Kidney (tissue), 14 donors: ENCODE results near the gene LRTM2. TPM values are rescaled to one million over a fixed set of nuclear protein-coding genes. Genes with fewer than 3 reads are reported as not detected.

Experiments used
- DNase-seq, 5 donors: peaks; one replicate each; pipeline ENCODE4 v3.0.0-alpha.2; 2013 to 2020
- FAIRE-seq: peaks from 2 replicates; lab custom pipeline; 2012; peaks lifted over from hg19 to GRCh38; lab: Jason Lieb, UNC
- H3K27ac ChIP-seq, 2 donors: one replicate each; pipeline ENCODE4 v1.7.0; 2013; ENCODE audit warnings: low read depth in 2 of 2, low read length in 2 of 2, inconsistent platforms in 1 of 2
- H3K27me3 ChIP-seq: one replicate; pipeline ENCODE4 v1.7.1; 2013; ENCODE audit warnings: low read length, inconsistent platforms; ENCODE audit not compliant: control insufficient read depth, insufficient read depth
- H3K36me3 ChIP-seq, 3 donors: one replicate each; pipeline versions ENCODE4 v1.7.0 to v1.7.1; 2013; ENCODE audit warnings: low read length in 3 of 3, control low read depth in 1 of 3, inconsistent platforms in 1 of 3; ENCODE audit not compliant: insufficient read depth in 3 of 3, control insufficient read depth in 2 of 3
- H3K4me1 ChIP-seq, 3 donors: one replicate each; pipeline versions ENCODE4 v1.7.0 to v1.7.1; 2013; ENCODE audit warnings: low read length in 3 of 3, inconsistent platforms in 1 of 3, low read depth in 1 of 3; ENCODE audit not compliant: control insufficient read depth in 2 of 3, insufficient read depth in 2 of 3
- H3K4me3 ChIP-seq, 3 donors: one replicate each; pipeline versions ENCODE4 v1.7.0 to v1.8.1; 2013; ENCODE audit warnings: low read length in 3 of 3, control low read depth in 1 of 3, inconsistent platforms in 1 of 3
- H3K9ac ChIP-seq, 3 donors: one replicate each; pipeline versions ENCODE4 v1.7.0 to v1.7.1; 2013; ENCODE audit warnings: low read length in 3 of 3, control low read depth in 1 of 3, inconsistent platforms in 1 of 3
- H3K9me3 ChIP-seq, 3 donors: one replicate each; pipeline versions ENCODE4 v1.7.0 to v1.7.1; 2013; ENCODE audit warnings: low read length in 3 of 3, control low read depth in 1 of 3, inconsistent platforms in 1 of 3; ENCODE audit not compliant: control insufficient read depth in 2 of 3, insufficient read depth in 1 of 3
- intact Hi-C: fragments of 100-400 bp; cut with DNase I; formaldehyde crosslinking; loops from one replicate; pipeline ENCODE4 v1.11.1; 2022
- polyA plus RNA-seq: library from polyadenylated mRNA; stranded (reverse); fragments of 350-450 nt; fragmentation: Illumina TruSeq; extraction: RNeasy Lipid Tissue Mini Kit (QIAGEN cat#74804); gene quantifications from one replicate; pipeline ENCODE4 v1.2.3, GENCODE V29; 2014; ENCODE audit warnings: low read depth, low replicate concordance; ENCODE audit not compliant: insufficient read depth
- total RNA-seq: library from RNA; stranded (reverse); fragmentation: NEBNext Ultra II Directional; extraction: Animal tissue kit (Norgen Biotek cat#: 25700); gene quantifications from one replicate; pipeline ENCODE4 v1.2.1, GENCODE V29; 2021
- TF ChIP-seq, protein P1 (sequence below): IDR thresholded peaks from 3 replicates; pipeline ENCODE4 v1.5.1; 2012; ENCODE audit warnings: mild to moderate bottlenecking, moderate library complexity, borderline replicate concordance; ENCODE audit not compliant: insufficient read depth; ENCODE audit errors: extremely low read depth
- donor health status: control.
- donor health status: control.
- donor health status: control.
- donor health status: control.
- donor health status: control.
- donor health status: DM: yes; HTN: yes; CAD: no.
- donor health status: Normal renal cell carcinoma (clear cell type).

The LRTM2 gene
- total and polyA plus RNA-seq, 2 donors from 2014 or later, result not detected

DNA sequence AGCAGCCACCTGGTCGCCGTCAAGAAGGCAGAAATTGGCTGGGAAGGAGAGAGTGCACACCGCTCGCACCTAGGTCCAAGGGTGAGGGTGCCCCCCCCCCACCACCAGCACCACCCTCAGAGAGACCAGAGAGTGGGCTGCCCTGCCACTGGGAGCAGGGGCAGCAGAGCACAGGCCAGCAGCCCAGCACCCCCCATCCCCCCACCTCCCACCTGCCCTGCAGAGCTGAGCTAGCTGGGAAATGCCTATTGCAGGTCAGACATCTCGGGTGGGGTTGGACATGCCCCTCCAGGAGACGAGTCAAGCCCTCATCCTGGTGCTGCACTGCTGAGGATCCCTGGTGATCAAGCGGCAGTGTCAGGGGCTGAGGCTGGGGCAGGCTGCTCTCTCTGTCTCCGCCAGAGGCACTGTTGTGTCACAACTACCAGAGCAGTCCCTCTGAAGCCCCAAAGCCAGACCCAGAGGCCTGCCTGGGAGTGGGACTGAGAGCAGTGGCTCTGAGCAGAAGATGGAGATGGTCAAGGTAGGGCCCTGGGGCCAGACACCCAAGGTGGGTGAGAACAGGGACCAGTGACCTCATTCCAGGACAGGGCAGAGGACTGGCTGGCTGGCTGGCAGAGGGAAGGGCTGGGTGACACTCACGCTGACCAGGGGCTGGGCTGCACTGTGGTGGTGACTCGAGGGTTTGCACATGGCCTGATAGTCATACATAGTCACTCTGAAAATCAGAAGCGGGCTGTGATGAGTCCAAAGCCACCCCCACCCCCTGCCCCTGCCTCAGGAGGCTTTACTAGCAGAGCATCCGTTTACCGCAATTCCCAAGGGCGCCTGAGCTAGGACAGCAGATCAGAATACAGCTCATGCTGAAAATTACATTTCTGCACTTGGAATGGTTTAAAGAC, 19.7 kb upstream of the LRTM2 start:
- no peaks in the 10 kb centered on the region for H3K9me3 ChIP-seq
- H3K27ac ChIP-seq, result no peak overlapping the region
- intact Hi-C loops, result no loop called here
- H3K27me3 ChIP-seq, result no peaks in the 10 kb centered on the region
- no peak overlapping the region for H3K9ac ChIP-seq
- H3K4me3 ChIP-seq, result no peak overlapping the region
- DNase-seq (peak; percentile 24 to 89 (median 62)), FAIRE-seq (no peak)
- H3K36me3 ChIP-seq, result no peaks in the 10 kb centered on the region
- TF ChIP-seq, protein P1, sequence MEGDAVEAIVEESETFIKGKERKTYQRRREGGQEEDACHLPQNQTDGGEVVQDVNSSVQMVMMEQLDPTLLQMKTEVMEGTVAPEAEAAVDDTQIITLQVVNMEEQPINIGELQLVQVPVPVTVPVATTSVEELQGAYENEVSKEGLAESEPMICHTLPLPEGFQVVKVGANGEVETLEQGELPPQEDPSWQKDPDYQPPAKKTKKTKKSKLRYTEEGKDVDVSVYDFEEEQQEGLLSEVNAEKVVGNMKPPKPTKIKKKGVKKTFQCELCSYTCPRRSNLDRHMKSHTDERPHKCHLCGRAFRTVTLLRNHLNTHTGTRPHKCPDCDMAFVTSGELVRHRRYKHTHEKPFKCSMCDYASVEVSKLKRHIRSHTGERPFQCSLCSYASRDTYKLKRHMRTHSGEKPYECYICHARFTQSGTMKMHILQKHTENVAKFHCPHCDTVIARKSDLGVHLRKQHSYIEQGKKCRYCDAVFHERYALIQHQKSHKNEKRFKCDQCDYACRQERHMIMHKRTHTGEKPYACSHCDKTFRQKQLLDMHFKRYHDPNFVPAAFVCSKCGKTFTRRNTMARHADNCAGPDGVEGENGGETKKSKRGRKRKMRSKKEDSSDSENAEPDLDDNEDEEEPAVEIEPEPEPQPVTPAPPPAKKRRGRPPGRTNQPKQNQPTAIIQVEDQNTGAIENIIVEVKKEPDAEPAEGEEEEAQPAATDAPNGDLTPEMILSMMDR, result peak; percentile 38
- peaks cover 2 to 8% (median 2%) of the 10 kb centered on the region in 3 donors for H3K4me1 ChIP-seq

DNA sequence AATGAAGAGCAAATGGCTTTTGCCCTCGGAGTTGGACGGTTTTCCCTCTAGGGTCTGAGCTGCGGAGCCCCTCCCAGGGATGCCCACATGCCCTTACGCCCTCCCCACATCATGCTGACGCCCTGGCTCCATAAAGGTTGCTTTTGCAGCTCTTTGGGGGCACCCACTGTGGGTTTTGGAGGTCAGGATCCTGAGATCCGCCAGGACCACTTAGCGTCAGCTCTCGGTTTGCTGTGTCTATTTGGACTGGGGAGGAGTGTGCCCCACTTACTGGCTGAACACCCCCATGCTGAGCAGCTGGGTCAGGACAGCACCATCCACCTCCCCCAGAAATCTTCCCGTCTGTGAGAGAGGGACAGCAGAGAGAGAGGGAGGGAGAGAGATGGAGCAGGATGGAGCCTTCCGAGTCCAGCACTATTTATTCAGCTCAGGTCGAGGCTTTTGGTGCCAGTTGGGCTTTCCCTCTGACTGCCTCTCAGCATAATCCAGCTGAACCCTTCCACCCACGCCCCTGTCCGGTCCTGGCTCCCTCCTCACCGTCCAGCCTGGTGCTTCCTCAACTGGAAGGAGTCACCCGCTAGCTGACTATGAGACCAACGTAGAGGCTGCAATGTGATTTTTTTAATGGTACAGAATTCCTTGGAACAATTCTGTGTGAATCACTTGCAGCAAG, 18.9 kb upstream of the LRTM2 start:
- no peak overlapping the region for H3K9ac ChIP-seq
- H3K36me3 ChIP-seq, result no peaks in the 10 kb centered on the region
- DNase-seq, result peak in 1 of 5 donors; percentile 33
- intact Hi-C loops, result no loop called here
- FAIRE-seq, result no peak
- no peak overlapping the region for H3K27ac ChIP-seq
- no peak overlapping the region for H3K4me3 ChIP-seq
- peaks cover 0 to 4% (median 2%) of the 10 kb centered on the region in 3 donors for H3K4me1 ChIP-seq
- TF ChIP-seq, protein P1, result no peak
- no peaks in the 10 kb centered on the region for H3K27me3 ChIP-seq
- H3K9me3 ChIP-seq, result no peaks in the 10 kb centered on the region

GRCh38 chr12:1803736-1804135, 16.6 kb upstream of the LRTM2 start:
- no peak overlapping the region for H3K27ac ChIP-seq
- no peak for FAIRE-seq
- no peaks in the 10 kb centered on the region for H3K36me3 ChIP-seq
- intact Hi-C loops, result no loop called here
- TF ChIP-seq, protein P1, result no peak
- H3K4me3 ChIP-seq, result no peak overlapping the region
- peak in 1 of 5 donors; percentile 38 for DNase-seq
- H3K27me3 ChIP-seq, result no peaks in the 10 kb centered on the region
- no peaks in the 10 kb centered on the region for H3K9me3 ChIP-seq
- H3K4me1 ChIP-seq, result peaks cover 0 to 2% (median 0%) of the 10 kb centered on the region in 3 donors
- no peak overlapping the region for H3K9ac ChIP-seq
